Progenitor cell of endocrine pancreas (in vitro differentiated cells): ENCODE data around the gene HOXC11. TPM values are rescaled to one million over a fixed set of nuclear protein-coding genes. Genes with fewer than 3 reads are reported as not detected.

Experiments used
- DNase-seq: peaks from one replicate; pipeline ENCODE4 v3.0.0; 2021; ENCODE audit warnings: low spot score; ENCODE audit not compliant: unreplicated experiment
- H3K27ac Mint-ChIP-seq: 2 replicates; pipeline ENCODE4 v1.8.0; 2021; ENCODE audit warnings: mild to moderate bottlenecking, moderate library complexity, mixed read lengths
- H3K27me3 Mint-ChIP-seq: 2 replicates; pipeline ENCODE4 v1.8.0; 2021; ENCODE audit warnings: mixed read lengths
- H3K36me3 Mint-ChIP-seq: 2 replicates; pipeline ENCODE4 v1.8.0; 2022; ENCODE audit warnings: mixed read lengths; ENCODE audit not compliant: insufficient read depth
- H3K4me1 Mint-ChIP-seq: 2 replicates; pipeline ENCODE4 v1.8.0; 2021; ENCODE audit warnings: low read depth, mixed read lengths
- H3K4me3 Mint-ChIP-seq: 2 replicates; pipeline ENCODE4 v1.8.0; 2021; ENCODE audit warnings: low read depth, mild to moderate bottlenecking, moderate library complexity, mixed read lengths
- H3K9me3 Mint-ChIP-seq: 2 replicates; pipeline ENCODE4 v1.8.0; 2021; ENCODE audit warnings: low read depth, mixed read lengths
- total RNA-seq: library from RNA; stranded (reverse); gene quantifications from 2 replicates; pipeline ENCODE4 v1.2.1, GENCODE V29; 2021
- TF ChIP-seq, protein P1 (sequence below): fragments of 200-600 bp; sonication (generic); IDR thresholded peaks from one replicate; pipeline ENCODE4 v1.5.0; 2021; ENCODE audit warnings: antibody characterized with exemption, mild to moderate bottlenecking; ENCODE audit not compliant: unreplicated experiment

The HOXC11 gene
- total RNA-seq, 1 donor from 2014 or later = not detected

- Mint-ChIP-seq H3K27ac (no peak overlapping the region), H3K9me3 (no peaks in the 10 kb centered on the region), H3K36me3 (no peaks in the 10 kb centered on the region), H3K27me3 (peaks cover 100% of the 10 kb centered on the region), H3K4me3 (no peak overlapping the region), H3K4me1 (no peaks in the 10 kb centered on the region)
- TF ChIP-seq, protein P1, sequence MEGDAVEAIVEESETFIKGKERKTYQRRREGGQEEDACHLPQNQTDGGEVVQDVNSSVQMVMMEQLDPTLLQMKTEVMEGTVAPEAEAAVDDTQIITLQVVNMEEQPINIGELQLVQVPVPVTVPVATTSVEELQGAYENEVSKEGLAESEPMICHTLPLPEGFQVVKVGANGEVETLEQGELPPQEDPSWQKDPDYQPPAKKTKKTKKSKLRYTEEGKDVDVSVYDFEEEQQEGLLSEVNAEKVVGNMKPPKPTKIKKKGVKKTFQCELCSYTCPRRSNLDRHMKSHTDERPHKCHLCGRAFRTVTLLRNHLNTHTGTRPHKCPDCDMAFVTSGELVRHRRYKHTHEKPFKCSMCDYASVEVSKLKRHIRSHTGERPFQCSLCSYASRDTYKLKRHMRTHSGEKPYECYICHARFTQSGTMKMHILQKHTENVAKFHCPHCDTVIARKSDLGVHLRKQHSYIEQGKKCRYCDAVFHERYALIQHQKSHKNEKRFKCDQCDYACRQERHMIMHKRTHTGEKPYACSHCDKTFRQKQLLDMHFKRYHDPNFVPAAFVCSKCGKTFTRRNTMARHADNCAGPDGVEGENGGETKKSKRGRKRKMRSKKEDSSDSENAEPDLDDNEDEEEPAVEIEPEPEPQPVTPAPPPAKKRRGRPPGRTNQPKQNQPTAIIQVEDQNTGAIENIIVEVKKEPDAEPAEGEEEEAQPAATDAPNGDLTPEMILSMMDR = no peak
- no peak for DNase-seq
These were observed 43.4 kb upstream of the HOXC11 start for GRCh38 chr12:53929527-53929926.

DNA sequence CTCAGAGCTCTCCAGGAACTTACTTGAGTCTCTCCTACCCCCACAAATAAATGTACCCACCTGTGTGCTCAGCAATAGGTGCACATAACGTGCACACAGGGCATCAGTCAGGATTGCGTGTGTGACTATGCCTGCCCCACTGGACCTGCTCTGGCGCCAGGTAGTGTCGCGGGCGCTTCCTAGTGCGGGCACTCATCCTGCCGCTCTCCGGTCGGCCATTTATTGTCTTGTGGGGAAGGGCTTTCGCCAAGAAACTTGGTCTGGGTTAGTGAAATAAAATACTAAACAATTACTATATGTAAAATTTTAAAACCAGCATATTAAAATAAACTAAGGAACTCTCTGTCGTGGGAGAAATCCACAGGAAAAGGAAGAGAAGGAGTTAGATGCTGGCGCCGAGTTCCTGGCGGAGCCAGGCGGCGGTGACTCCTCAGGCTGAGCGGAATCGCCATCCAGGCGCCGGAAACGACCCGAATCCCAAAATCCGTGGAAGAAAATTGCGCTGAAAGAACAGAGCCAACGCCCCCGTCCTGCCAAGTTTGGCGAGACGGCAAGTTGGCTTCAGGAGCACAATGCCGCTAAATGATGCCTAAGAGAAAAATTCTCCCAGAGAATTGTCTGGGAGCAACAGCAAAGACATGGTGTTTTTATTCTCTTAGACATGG is 42.2 kb upstream of the HOXC11 start:
- Mint-ChIP-seq H3K4me3 (no peak overlapping the region), H3K4me1 (no peaks in the 10 kb centered on the region), H3K27ac (no peak overlapping the region), H3K27me3 (peaks cover 100% of the 10 kb centered on the region), H3K9me3 (no peaks in the 10 kb centered on the region), H3K36me3 (no peaks in the 10 kb centered on the region)
- TF ChIP-seq, protein P1 = no peak
- DNase-seq = no peak

GRCh38 chr12:53931844-53932581 is 40.9 kb upstream of the HOXC11 start:
- H3K36me3 Mint-ChIP-seq = no peaks in the 10 kb centered on the region
- no peak overlapping the region for H3K4me3 Mint-ChIP-seq
- no peaks in the 10 kb centered on the region for H3K4me1 Mint-ChIP-seq
- DNase-seq = no peak
- no peaks in the 10 kb centered on the region for H3K9me3 Mint-ChIP-seq
- TF ChIP-seq, protein P1 = no peak
- H3K27me3 Mint-ChIP-seq = peaks cover 100% of the 10 kb centered on the region
- no peak overlapping the region for H3K27ac Mint-ChIP-seq

DNA sequence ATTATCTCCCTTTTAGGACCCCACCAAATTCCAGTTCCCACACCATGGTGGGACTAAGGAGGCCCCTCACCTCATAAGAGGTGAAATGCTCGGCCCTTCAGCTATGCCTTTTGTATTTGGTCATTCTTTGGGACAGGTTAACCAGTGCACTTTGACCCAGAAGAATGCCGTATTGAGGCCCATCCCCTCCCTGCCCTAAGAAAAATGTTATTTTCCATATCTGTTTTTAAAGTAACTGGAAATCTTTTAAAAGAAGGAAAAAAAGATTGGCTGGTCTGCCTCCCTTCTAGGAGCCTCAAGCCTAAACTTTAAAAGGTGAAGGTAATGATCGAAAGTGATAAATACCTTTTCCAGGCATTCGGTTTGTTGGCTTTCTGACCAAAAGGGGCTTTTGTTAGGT is 40.0 kb upstream of the HOXC11 start:
- Mint-ChIP-seq H3K4me3 (no peak overlapping the region), H3K4me1 (no peaks in the 10 kb centered on the region)
- TF ChIP-seq, protein P1 = no peak

DNA sequence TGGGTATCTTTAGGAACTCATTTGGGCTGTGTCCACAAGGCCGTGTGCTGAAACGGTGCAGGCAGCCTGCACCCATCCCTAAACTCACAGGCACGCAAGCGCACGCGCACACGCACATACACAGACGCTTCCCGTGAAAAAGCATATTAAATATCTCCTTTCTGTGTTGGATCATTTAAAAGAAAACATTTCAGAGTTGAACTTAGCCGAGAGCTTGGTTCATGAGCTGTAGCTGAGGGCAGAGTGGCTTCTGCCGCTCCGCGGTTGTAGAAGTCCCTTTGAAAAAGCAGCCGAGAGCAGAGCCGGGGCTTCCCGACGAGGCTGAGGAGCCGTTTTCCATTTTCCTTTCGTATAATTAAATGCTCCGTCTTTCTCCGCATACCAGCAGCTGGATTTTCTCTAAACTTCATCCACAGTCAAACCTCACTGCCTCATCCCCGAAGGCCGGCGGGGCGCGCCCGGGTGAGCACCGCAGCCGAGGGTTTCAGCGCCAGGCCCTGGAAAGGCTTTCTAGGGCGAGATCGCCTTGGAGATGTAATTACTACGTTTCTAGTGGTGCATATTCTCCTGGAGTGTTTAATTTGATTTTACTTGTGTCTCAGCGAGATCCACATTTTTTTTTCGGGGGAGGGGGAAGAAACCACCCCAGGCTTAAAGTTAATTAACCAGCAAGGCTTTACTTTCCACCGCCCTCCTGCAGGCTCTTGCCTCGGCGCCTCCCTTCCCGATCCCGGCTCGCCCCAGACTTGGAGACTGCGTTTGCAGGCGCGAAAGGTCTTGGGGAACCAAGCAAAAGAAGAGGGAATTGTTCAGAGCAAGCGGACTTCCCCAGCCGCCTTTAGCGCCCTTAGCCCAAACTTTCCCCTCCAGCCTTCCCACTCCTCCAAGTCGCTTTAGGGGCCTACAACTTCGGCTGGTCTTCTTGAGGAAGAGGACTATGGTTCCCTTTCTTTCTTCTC is 37.3 kb upstream of the HOXC11 start:
- H3K4me3 Mint-ChIP-seq = no peak overlapping the region
- H3K36me3 Mint-ChIP-seq = no peaks in the 10 kb centered on the region
- no peak for DNase-seq
- no peak overlapping the region for H3K27ac Mint-ChIP-seq
- H3K27me3 Mint-ChIP-seq = peaks cover 97% of the 10 kb centered on the region
- H3K4me1 Mint-ChIP-seq = no peaks in the 10 kb centered on the region
- no peaks in the 10 kb centered on the region for H3K9me3 Mint-ChIP-seq
- TF ChIP-seq, protein P1 = no peak

More for the DNA sequence above, 40.0 kb upstream of the HOXC11 start:
- H3K27me3 Mint-ChIP-seq = peaks cover 100% of the 10 kb centered on the region
- no peak for DNase-seq
- no peaks in the 10 kb centered on the region for H3K9me3 Mint-ChIP-seq
- H3K27ac Mint-ChIP-seq = no peak overlapping the region
- no peaks in the 10 kb centered on the region for H3K36me3 Mint-ChIP-seq
